Measurements from ENCODE around the gene PITX2. TPM values are rescaled to one million over a fixed set of nuclear protein-coding genes. Genes with fewer than 3 reads are reported as not detected.

Gene PITX2
- total RNA-seq, 1 experiment from 2014 or later = 8.3 TPM

DNA sequence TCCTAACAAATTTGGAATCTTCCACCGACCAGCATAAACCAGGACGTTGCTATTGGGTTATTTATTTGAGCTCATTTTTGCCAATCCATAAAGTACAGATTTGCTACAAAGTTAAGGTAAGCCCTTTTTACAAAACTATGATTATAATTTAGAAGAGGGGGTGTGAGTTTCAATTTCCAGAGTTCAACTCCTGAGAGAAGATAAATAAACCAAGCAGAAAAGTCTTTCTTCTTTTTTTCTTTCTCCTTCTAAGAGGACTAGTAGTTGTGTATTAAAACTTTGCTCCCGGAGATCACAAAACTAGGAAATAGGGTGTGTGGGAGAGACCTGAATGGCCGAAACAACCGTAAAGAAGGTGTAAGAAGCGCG, 2.6 kb downstream of the PITX2 start (continued):
- TF ChIP-seq REST (IDR thresholded peaks at IDR 0.05; ENCODE audit: low read depth) = no peak

DNA sequence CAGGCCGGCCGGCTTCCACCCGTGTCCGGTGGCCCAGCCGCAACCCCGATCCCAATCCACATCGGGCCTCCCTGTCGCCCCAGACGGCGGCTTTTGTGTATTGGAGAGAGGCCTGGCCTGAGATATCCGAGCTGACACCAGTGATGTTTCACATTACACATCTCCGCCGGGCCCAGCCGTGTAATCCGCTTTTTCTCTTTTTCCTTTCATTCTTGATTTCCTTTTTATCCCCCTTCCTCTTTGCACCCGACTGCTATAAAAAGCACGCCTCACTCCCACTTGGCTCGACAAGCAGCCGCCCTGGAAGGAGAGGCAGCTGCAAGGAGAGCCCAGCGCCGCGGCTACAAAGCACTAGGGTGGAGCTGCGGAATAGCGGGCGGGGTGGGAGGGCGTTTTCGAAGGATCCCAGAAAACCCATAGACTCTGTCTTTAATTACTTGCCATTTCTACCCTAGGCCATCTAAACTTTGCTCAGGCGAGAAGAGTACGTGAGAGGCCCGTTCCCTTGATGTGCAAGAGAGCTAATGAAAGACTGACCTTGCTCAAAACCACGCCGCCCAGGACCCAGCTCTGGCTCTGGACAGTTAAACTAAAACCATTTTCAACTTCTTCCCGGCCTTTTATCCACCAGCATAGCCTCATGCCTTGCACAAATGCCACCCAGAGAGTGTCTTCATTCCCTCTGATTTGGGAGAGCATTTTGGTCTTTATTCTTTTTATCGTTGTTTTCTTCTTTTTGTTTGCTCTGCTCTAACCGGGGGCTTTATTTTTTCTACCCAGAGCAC, 3.2 kb downstream of the PITX2 start:
- Histone ChIP-seq H4K20me1 (ENCODE audit: insufficient read depth) (no peaks in the 10 kb centered on the region), H3K9me3 (ENCODE audit: control insufficient read depth in 1 of 2, insufficient read depth in 1 of 2, low read depth in 1 of 2, low read length in 2 of 2) (no peaks in the 10 kb centered on the region), H3K36me3 (ENCODE audit: control insufficient read depth in 1 of 2, insufficient read depth in 2 of 2, low read length in 2 of 2) (0 out of 4 replicates have a peak, but pooled peaks cover 0 to 4% of the 10 kb centered on the region in 2 experiments), H3K4me3 (replicated peaks in 1 of 2; ENCODE audit: low read depth in 1 of 2, low read length in 2 of 2) (no peak overlapping the region), H3K79me2 (ENCODE audit: insufficient read depth, low read length) (no peaks in the 10 kb centered on the region), H3K27me3 (ENCODE audit: insufficient read depth, low read length) (no peaks in the 10 kb centered on the region), H3K9ac (ENCODE audit: low read length) (no peak overlapping the region), H3K27ac (ENCODE audit: low read depth, low read length) (no peak overlapping the region), H3K4me1 (ENCODE audit: control insufficient read depth in 1 of 2, insufficient read depth in 2 of 2, low read length in 2 of 2) (peaks cover 3 to 14% of the 10 kb centered on the region in 2 experiments; a peak in 3 of 4 replicates), H3K9me2 (ENCODE audit: insufficient read depth) (no peaks in the 10 kb centered on the region), H3K4me2 (ENCODE audit: low read length) (no peak overlapping the region), H2AFZ (ENCODE audit: low read depth, low read length, poor library complexity, severe bottlenecking) (no peak overlapping the region)
- intact Hi-C loops (cut with micrococcal nuclease) = loop anchor here (5.0 kb wide), 1 partner anchor 612 kb away; no protein-coding TSS in a partner anchor
- ChIA-PET RAD21 (ENCODE audit: low non-redundant PET in 1 of 2, low total read pairs in 2 of 2, uncharacterized antibody in 2 of 2, unreplicated experiment in 2 of 2) (no interaction called here), CTCF (no interaction called here), POLR2A (no interaction called here)
- BruUV-seq (replicated peaks) = no TSS peak
- ATAC-seq (no peak), DNase-seq (ENCODE audit: low read depth, low spot score) (no peak)
- no peak for TF ChIP-seq ELF1 (IDR thresholded peaks at IDR 0.05; ENCODE audit: borderline replicate concordance, low read depth)
- TF ChIP-seq FOSL1 (IDR thresholded peaks at IDR 0.05; ENCODE audit: low read depth) = no peak
- TF ChIP-seq RAD21 (IDR thresholded peaks at IDR 0.05; ENCODE audit: low read depth) = no peak
- no peak for TF ChIP-seq SP1 (IDR thresholded peaks at IDR 0.05; ENCODE audit: low read depth)
- TF ChIP-seq POLR2AphosphoS5 (IDR thresholded peaks at IDR 0.05; ENCODE audit: low read depth, low read length) = no peak
- TF ChIP-seq, protein P1, sequence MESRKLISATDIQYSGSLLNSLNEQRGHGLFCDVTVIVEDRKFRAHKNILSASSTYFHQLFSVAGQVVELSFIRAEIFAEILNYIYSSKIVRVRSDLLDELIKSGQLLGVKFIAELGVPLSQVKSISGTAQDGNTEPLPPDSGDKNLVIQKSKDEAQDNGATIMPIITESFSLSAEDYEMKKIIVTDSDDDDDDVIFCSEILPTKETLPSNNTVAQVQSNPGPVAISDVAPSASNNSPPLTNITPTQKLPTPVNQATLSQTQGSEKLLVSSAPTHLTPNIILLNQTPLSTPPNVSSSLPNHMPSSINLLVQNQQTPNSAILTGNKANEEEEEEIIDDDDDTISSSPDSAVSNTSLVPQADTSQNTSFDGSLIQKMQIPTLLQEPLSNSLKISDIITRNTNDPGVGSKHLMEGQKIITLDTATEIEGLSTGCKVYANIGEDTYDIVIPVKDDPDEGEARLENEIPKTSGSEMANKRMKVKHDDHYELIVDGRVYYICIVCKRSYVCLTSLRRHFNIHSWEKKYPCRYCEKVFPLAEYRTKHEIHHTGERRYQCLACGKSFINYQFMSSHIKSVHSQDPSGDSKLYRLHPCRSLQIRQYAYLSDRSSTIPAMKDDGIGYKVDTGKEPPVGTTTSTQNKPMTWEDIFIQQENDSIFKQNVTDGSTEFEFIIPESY (IDR thresholded peaks at IDR 0.05; ENCODE audit: extremely low read depth, insufficient replicate concordance, low read length) = no peak
- TF ChIP-seq CTCF (IDR thresholded peaks at IDR 0.05 in 2 of 3, conservative IDR thresholded peaks at IDR 0.05 in 1 of 3; ENCODE audit: borderline replicate concordance in 1 of 3, insufficient read depth in 1 of 3, low read depth in 2 of 3, low read length in 2 of 3) = no peak

Measured in HCT116 (cell line).